Stomach (tissue), 9 donors: ENCODE results near the gene CYTH1. TPM values are rescaled to one million over a fixed set of nuclear protein-coding genes. Genes with fewer than 3 reads are reported as not detected.

ENCODE experiments used
- DNase-seq, 2 donors: peaks; one replicate each; pipeline versions ENCODE4 v3.0.0 to v3.0.0-alpha.2; 2013 to 2019
- H3K27ac ChIP-seq, 5 donors: fragments of 200-600 bp in 4 of 5; sonication (generic) in 4 of 5; one replicate each; pipeline ENCODE4 v1.5.1; 2013 to 2019; ENCODE audit warnings: mild to moderate bottlenecking in 1 of 5, moderate library complexity in 1 of 5
- H3K27me3 ChIP-seq, 3 donors: fragments of 200-600 bp; sonication (generic); one replicate each; pipeline ENCODE4 v1.5.1; 2017 to 2019; ENCODE audit warnings: mixed run types in 1 of 3
- H3K36me3 ChIP-seq, 4 donors: fragments of 200-600 bp; sonication (generic); 1 replicate in 3 of 4; 2 replicates in 1 of 4; pipeline ENCODE4 v1.5.1; 2016 to 2019
- H3K4me1 ChIP-seq, 4 donors: fragments of 200-600 bp; sonication (generic); one replicate each; pipeline ENCODE4 v1.5.1; 2016 to 2019
- H3K4me3 ChIP-seq, 4 donors: fragments of 200-600 bp; sonication (generic) in 3 of 4; one replicate each; pipeline ENCODE4 v1.5.1; 2016 to 2019; ENCODE audit warnings: mild to moderate bottlenecking in 1 of 4
- H3K9me3 ChIP-seq, 4 donors: fragments of 200-600 bp; sonication (generic); one replicate each; pipeline ENCODE4 v1.5.1; 2016 to 2019
- CTCF ChIP-seq, 7 experiments: fragments of 450-650 bp in 4 of 7; fragments of 200-600 bp in 3 of 7; sonication (generic) in 3 of 7; IDR thresholded peaks; one replicate each; pipeline ENCODE4 v1.5.1; 2016 to 2019; ENCODE audit warnings: antibody characterized with exemption in 7 of 7, control low read depth in 2 of 7, mild to moderate bottlenecking in 1 of 7
- EP300 ChIP-seq: sonication (generic); formaldehyde crosslinking; IDR thresholded peaks from one replicate; pipeline ENCODE4 v1.6.1; 2017; ENCODE audit warnings: antibody characterized with exemption
- POLR2A ChIP-seq, 4 donors: fragments of 450-650 bp; IDR thresholded peaks; one replicate each; pipeline ENCODE4 v1.6.1; 2016; ENCODE audit warnings: antibody characterized with exemption in 4 of 4, control low read depth in 2 of 4, mild to moderate bottlenecking in 1 of 4, moderate library complexity in 1 of 4
- POLR2AphosphoS5 ChIP-seq, 3 donors: sonication (generic); formaldehyde crosslinking; IDR thresholded peaks; one replicate each; pipeline ENCODE4 v1.6.1; 2016; ENCODE audit warnings: antibody characterized with exemption in 3 of 3
- WGBS, 5 donors: extraction: QIAGEN DNeasy Blood & Tissue Kit in 3 of 5; methylation state at CpG; one replicate each; pipeline versions ENCODE4 v1.1.5 to v1.1.7; 2013 to 2018; 5-methylcytosine and 5-hydroxymethylcytosine counted together
- intact Hi-C: fragments of 100-400 bp; cut with DNase I; formaldehyde crosslinking; loops from one replicate; pipeline ENCODE4 v1.15.1; 2023; ENCODE audit warnings: low total_unique reads
- polyA plus RNA-seq, 3 donors: library from polyadenylated mRNA; stranded (reverse); fragments of 200-250 nt; gene quantifications; one replicate each; pipeline ENCODE4 v1.2.3, GENCODE V29; 2013
- total RNA-seq, 5 donors: library from RNA; depleted of rRNA; stranded (reverse); fragments of >200 nt; gene quantifications; one replicate each; pipeline versions ENCODE4 v1.1.0 to v1.2.3, GENCODE V29; 2014 to 2016
- donor health status: healthy with polysubstance abuse.
- donor health status: Bipolar disorder and iron deficiency.
- donor health status: healthy.

CYTH1 gene
- total and polyA plus RNA-seq, 8 donors = 29.6 to 137 (median 55.9) TPM

- 58 to 76% (median 71%) methylated on average over 6 of the region's 6 CpGs for WGBS, 5 donors
- peaks cover 8 to 89% (median 36%) of the 10 kb centered on the region in 4 donors for H3K4me1 ChIP-seq
- H3K27ac ChIP-seq = peak overlapping the region in 1 of 5 donors; percentile 31
- intact Hi-C loops = no loop called here
- H3K4me3 ChIP-seq = no peak overlapping the region
- TF ChIP-seq CTCF (IDR thresholded peaks at IDR 0.05) (no peak), POLR2A (IDR thresholded peaks at IDR 0.05) (no peak), POLR2AphosphoS5 (IDR thresholded peaks at IDR 0.05) (no peak), EP300 (no peak)
- no peaks in the 10 kb centered on the region for H3K9me3 ChIP-seq
- no peaks in the 10 kb centered on the region for H3K36me3 ChIP-seq
- H3K27me3 ChIP-seq = no peaks in the 10 kb centered on the region
- no peak for DNase-seq
Measured at GRCh38 chr17:78771758-78772382, 10.2 kb downstream of the CYTH1 start.

GRCh38 chr17:78769196-78769773, 12.8 kb downstream of the CYTH1 start:
- no peak for TF ChIP-seq CTCF (IDR thresholded peaks at IDR 0.05)
- no peak for TF ChIP-seq POLR2A (IDR thresholded peaks at IDR 0.05)
- no peak for TF ChIP-seq EP300
- TF ChIP-seq POLR2AphosphoS5 (IDR thresholded peaks at IDR 0.05) = no peak
- 92 to 98% (median 96%) methylated on average over 7 of the region's 7 CpGs for WGBS, 5 donors
- peaks cover 15 to 88% (median 38%) of the 10 kb centered on the region in 4 donors for H3K4me1 ChIP-seq

GRCh38 chr17:78767806-78768205, 14.3 kb downstream of the CYTH1 start:
- no peak for DNase-seq
- intact Hi-C loops = no loop called here
- Histone ChIP-seq H3K27me3 (no peaks in the 10 kb centered on the region), H3K9me3 (no peaks in the 10 kb centered on the region), H3K4me1 (peaks cover 18 to 79% (median 39%) of the 10 kb centered on the region in 4 donors), H3K27ac (no peak overlapping the region), H3K36me3 (no peaks in the 10 kb centered on the region), H3K4me3 (no peak overlapping the region)
- TF ChIP-seq POLR2A (IDR thresholded peaks at IDR 0.05) (no peak), EP300 (no peak), CTCF (IDR thresholded peaks at IDR 0.05) (no peak), POLR2AphosphoS5 (IDR thresholded peaks at IDR 0.05) (no peak)
- 22 to 46% (median 38%) methylated on average over 4 of the region's 4 CpGs for WGBS, 5 donors

More at GRCh38 chr17:78769196-78769773, 12.8 kb downstream of the CYTH1 start:
- Histone ChIP-seq H3K4me3 (no peak overlapping the region), H3K27me3 (no peaks in the 10 kb centered on the region), H3K27ac (no peak overlapping the region), H3K9me3 (no peaks in the 10 kb centered on the region), H3K36me3 (no peaks in the 10 kb centered on the region)
- DNase-seq = no peak
- intact Hi-C loops = no loop called here

GRCh38 chr17:78766743-78767294, 15.3 kb downstream of the CYTH1 start:
- H3K4me1 ChIP-seq = peaks cover 18 to 78% (median 45%) of the 10 kb centered on the region in 4 donors
- H3K27ac ChIP-seq = peak overlapping the region in 1 of 5 donors; percentile 38
- intact Hi-C loops = no loop called here
- no peaks in the 10 kb centered on the region for H3K36me3 ChIP-seq
- no peak overlapping the region for H3K4me3 ChIP-seq
- no peak for DNase-seq
- no peak for TF ChIP-seq POLR2A (IDR thresholded peaks at IDR 0.05)
- TF ChIP-seq EP300 = no peak
- H3K9me3 ChIP-seq = no peaks in the 10 kb centered on the region
- 76 to 88% (median 87%) methylated on average over 5 of the region's 5 CpGs for WGBS, 5 donors
- no peaks in the 10 kb centered on the region for H3K27me3 ChIP-seq

- no peak for DNase-seq
- intact Hi-C loops = no loop called here
- H3K4me3 ChIP-seq = no peak overlapping the region
- H3K27ac ChIP-seq = peak overlapping the region in 1 of 5 donors; percentile 38
- H3K36me3 ChIP-seq = no peaks in the 10 kb centered on the region
- H3K4me1 ChIP-seq = peaks cover 18 to 79% (median 47%) of the 10 kb centered on the region in 4 donors
- H3K9me3 ChIP-seq = no peaks in the 10 kb centered on the region
- WGBS, 5 donors = 28 to 55% (median 51%) methylated on average over 2 of the region's 2 CpGs
- no peak for TF ChIP-seq POLR2AphosphoS5 (IDR thresholded peaks at IDR 0.05)
- TF ChIP-seq EP300 = no peak
- no peak for TF ChIP-seq CTCF (IDR thresholded peaks at IDR 0.05)
- TF ChIP-seq POLR2A (IDR thresholded peaks at IDR 0.05) = no peak
- H3K27me3 ChIP-seq = no peaks in the 10 kb centered on the region
Measured at GRCh38 chr17:78766225-78766624, 15.8 kb downstream of the CYTH1 start.
